HG03439 (cell line): ENCODE data around the gene GCKR.

Experiments used
- ATAC-seq: cut with Tn5 transposase; IDR thresholded peaks from one replicate; pipeline ENCODE4 v1.9.1; 2021; ENCODE audit warnings: mild to moderate bottlenecking, moderate library complexity; ENCODE audit not compliant: unreplicated experiment

The GCKR gene

DNA sequence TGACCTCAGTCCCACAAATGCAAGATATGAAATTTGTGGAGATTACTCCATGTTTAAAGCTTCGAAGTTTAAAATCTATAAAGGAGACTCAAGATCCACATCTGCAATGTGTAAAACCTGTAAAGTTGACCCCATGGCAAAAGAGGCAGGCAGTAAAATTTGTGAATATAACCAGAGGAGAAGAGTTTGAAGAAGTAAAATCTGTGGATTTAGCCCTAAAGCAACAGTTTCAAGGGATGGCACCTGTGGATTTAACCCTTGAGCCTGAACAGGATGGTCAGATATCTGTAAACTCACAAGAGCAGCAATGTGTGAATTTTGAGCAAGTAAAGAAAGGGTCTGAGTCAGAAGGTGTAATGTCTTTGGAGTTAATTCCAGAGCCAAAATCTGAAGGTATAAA lies 75.0 kb downstream of the GCKR start:
- no peak for ATAC-seq

DNA sequence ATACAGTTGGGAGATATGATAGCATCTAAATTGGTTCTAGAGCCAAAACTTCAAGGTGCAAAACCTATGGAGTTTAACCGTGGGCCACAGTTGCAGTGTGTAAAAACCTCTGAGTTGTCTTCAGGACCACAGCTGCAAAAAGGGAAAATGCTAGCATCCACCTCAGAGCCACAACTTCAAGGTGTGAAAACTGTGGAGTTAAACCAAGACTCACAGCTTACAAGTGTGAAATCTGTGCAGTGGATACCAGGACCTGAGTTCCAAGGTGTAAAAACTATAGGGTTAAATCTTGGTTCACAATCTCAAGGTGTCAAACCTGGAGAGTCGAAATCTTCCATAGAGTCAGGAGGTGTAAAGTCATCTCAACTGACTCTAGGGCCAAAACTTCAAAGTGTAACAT lies 75.8 kb downstream of the GCKR start:
- ATAC-seq, result no peak

DNA sequence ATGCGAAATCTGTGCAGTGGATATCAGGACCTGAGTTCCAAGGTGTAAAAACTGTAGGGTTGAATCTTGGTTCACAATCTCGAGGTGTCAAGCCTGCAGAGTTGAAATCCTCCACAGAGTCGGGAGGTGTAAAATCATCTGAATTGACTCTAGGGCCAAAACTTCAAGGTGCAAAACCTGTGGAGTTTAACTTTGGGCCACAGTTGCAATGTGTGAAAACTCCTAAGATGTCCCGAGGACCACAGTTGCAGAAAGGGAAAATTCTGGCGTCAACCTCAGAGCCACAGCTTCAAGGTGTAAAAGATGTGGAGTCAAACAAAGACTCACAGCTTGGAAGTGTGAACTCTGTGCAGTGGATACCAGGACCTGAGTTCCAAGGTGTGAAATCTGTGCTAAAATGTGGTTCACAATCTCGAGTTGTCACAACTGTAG lies 76.4 kb downstream of the GCKR start:
- no peak for ATAC-seq
